WTC11 (cell line): Measurements from ENCODE around the gene ASB2.

Experiments used
- ATF3 ChIP-seq: sonication (generic); formaldehyde crosslinking; conservative IDR thresholded peaks from 2 replicates; pipeline ENCODE4 v1.8.1; 2022; ENCODE audit warnings: mild to moderate bottlenecking, missing genetic modification reagents
- CREB1 ChIP-seq: sonication (generic); formaldehyde crosslinking; IDR thresholded peaks from 2 replicates; pipeline ENCODE4 v1.8.0; 2023; ENCODE audit warnings: mild to moderate bottlenecking, missing genetic modification reagents
- CTCF ChIP-seq: fragments of 200-600 bp; IDR thresholded peaks from 2 replicates; pipeline ENCODE4 v1.8.0; 2022; ENCODE audit warnings: antibody characterized with exemption
- E2F1 ChIP-seq: sonication (generic); formaldehyde crosslinking; IDR thresholded peaks from 2 replicates; pipeline ENCODE4 v1.8.0; 2022; ENCODE audit warnings: mild to moderate bottlenecking, missing genetic modification reagents
- E2F5 ChIP-seq: sonication (generic); formaldehyde crosslinking; IDR thresholded peaks from 2 replicates; pipeline ENCODE4 v1.8.1; 2022; ENCODE audit warnings: mild to moderate bottlenecking, moderate library complexity, missing genetic modification reagents
- ESRRA ChIP-seq: sonication (generic); formaldehyde crosslinking; IDR thresholded peaks from 2 replicates; pipeline ENCODE4 v1.8.1; 2022; ENCODE audit warnings: mild to moderate bottlenecking, missing genetic modification reagents, borderline replicate concordance
- HMGXB4 ChIP-seq: sonication (generic); formaldehyde crosslinking; IDR thresholded peaks from 2 replicates; pipeline ENCODE4 v1.8.1; 2023; ENCODE audit warnings: mild to moderate bottlenecking, moderate library complexity, missing genetic modification reagents
- JUN ChIP-seq: sonication (generic); formaldehyde crosslinking; IDR thresholded peaks from 2 replicates; pipeline ENCODE4 v1.8.0; 2023; ENCODE audit warnings: mild to moderate bottlenecking, missing genetic modification reagents
- NR1H2 ChIP-seq: sonication (generic); formaldehyde crosslinking; IDR thresholded peaks from 2 replicates; pipeline ENCODE4 v1.9.0; 2021; ENCODE audit warnings: mild to moderate bottlenecking, moderate library complexity, missing genetic modification reagents
- SP1 ChIP-seq: sonication (generic); formaldehyde crosslinking; conservative IDR thresholded peaks from 2 replicates; pipeline ENCODE4 v1.8.1; 2022; ENCODE audit warnings: missing genetic modification reagents
- TEAD4 ChIP-seq: sonication (generic); formaldehyde crosslinking; IDR thresholded peaks from 2 replicates; pipeline ENCODE4 v1.8.0; 2022; ENCODE audit warnings: mild to moderate bottlenecking, missing genetic modification reagents
- ZNF281 ChIP-seq: sonication (generic); formaldehyde crosslinking; IDR thresholded peaks from 2 replicates; pipeline ENCODE4 v1.8.0; 2023; ENCODE audit warnings: mild to moderate bottlenecking, missing genetic modification reagents
- ZNF317 ChIP-seq: sonication (generic); formaldehyde crosslinking; IDR thresholded peaks from 2 replicates; pipeline ENCODE4 v1.8.1; 2023; ENCODE audit warnings: low read depth, mild to moderate bottlenecking, moderate library complexity, missing genetic modification reagents, borderline replicate concordance
- ZNF512 ChIP-seq: sonication (generic); formaldehyde crosslinking; IDR thresholded peaks from 2 replicates; pipeline ENCODE4 v1.8.1; 2022; ENCODE audit warnings: missing genetic modification reagents, borderline replicate concordance

GRCh38 chr14:93981316-93982229 is 5.2 kb upstream of the ASB2 start:
- TF ChIP-seq ZNF317 (CRISPR knock-in tag) (no peak), CTCF (no peak), SP1 (CRISPR knock-in tag) (no peak), HMGXB4 (CRISPR knock-in tag) (no peak), NR1H2 (CRISPR knock-in tag) (no peak), ZNF281 (no peak), TEAD4 (no peak), ZNF512 (no peak), ESRRA (CRISPR knock-in tag) (no peak), E2F1 (no peak), ATF3 (CRISPR knock-in tag) (no peak), CREB1 (CRISPR knock-in tag) (no peak), JUN (CRISPR knock-in tag) (no peak), E2F5 (CRISPR knock-in tag) (no peak)
